Measurements from ENCODE around the gene PRODH2. TPM values are rescaled to one million over a fixed set of nuclear protein-coding genes. Genes with fewer than 3 reads are reported as not detected.

PRODH2 gene
- total RNA-seq, 1 experiment from 2014 or later = not detected

- H3K4me1 ChIP-seq (replicated peaks; ENCODE audit: insufficient read depth) = no peaks in the 10 kb centered on the region
- H3K79me2 ChIP-seq (ENCODE audit: low read depth) = no peaks in the 10 kb centered on the region
- no peak overlapping the region for H3K27ac ChIP-seq
- H4K20me1 ChIP-seq (ENCODE audit: insufficient read depth) = no peaks in the 10 kb centered on the region
- no peak overlapping the region for H3K4me2 ChIP-seq
- no TSS peak for BruUV-seq (replicated peaks)
- CTCF ChIA-PET = no interaction called here
- no peak overlapping the region for H3K4me3 ChIP-seq
- H3F3A ChIP-seq (ENCODE audit: insufficient read depth, low read depth) = no peaks in the 10 kb centered on the region
- peaks cover 91% of the 10 kb centered on the region for H3K27me3 ChIP-seq (ENCODE audit: insufficient read depth, low read depth)
- no peak for DNase-seq
- TF ChIP-seq CTCF (conservative IDR thresholded peaks at IDR 0.05) (no peak), EZH2 (IDR thresholded peaks at IDR 0.05; ENCODE audit: low read depth) (no peak)
- H3K9me2 ChIP-seq (ENCODE audit: insufficient read depth) = no peaks in the 10 kb centered on the region
- H2AFZ ChIP-seq = no peak overlapping the region
- intact Hi-C loops (cut with micrococcal nuclease; ENCODE audit: unreplicated experiment) = no loop called here
- H3K36me3 ChIP-seq (ENCODE audit: low read depth) = no peaks in the 10 kb centered on the region
- H3K9me3 ChIP-seq (ENCODE audit: insufficient read depth, low read depth) = no peaks in the 10 kb centered on the region
- POLR2A ChIA-PET (ENCODE audit: unreplicated experiment) = no interaction called here
Observed at GRCh38 chr19:35858311-35858710, 45.7 kb upstream of the PRODH2 start.

- H3K9me2 ChIP-seq (ENCODE audit: insufficient read depth) = no peaks in the 10 kb centered on the region
- H3F3A ChIP-seq (ENCODE audit: insufficient read depth, low read depth) = no peaks in the 10 kb centered on the region
- no peaks in the 10 kb centered on the region for H3K4me1 ChIP-seq (replicated peaks; ENCODE audit: insufficient read depth)
- CTCF ChIA-PET = no interaction called here
- no peaks in the 10 kb centered on the region for H3K36me3 ChIP-seq (ENCODE audit: low read depth)
- peaks cover 92% of the 10 kb centered on the region for H3K27me3 ChIP-seq (ENCODE audit: insufficient read depth, low read depth)
- intact Hi-C loops (cut with micrococcal nuclease; ENCODE audit: unreplicated experiment) = no loop called here
- no peaks in the 10 kb centered on the region for H3K9me3 ChIP-seq (ENCODE audit: insufficient read depth, low read depth)
- BruUV-seq (replicated peaks) = no TSS peak
- no peak within 1 kb of the TSS for H3K4me3 ChIP-seq
- H3K4me2 ChIP-seq = peak within 1 kb of the TSS; percentile 34; the same call in 1 of the 2 replicates
- no peak within 1 kb of the TSS for H2AFZ ChIP-seq
- H4K20me1 ChIP-seq (ENCODE audit: insufficient read depth) = no peaks in the 10 kb centered on the region
- H3K79me2 ChIP-seq (ENCODE audit: low read depth) = no peaks in the 10 kb centered on the region
- POLR2A ChIA-PET (ENCODE audit: unreplicated experiment) = interaction anchor here (0.5 kb wide), 1 partner anchor 283 kb away, joined by 3 read pairs; the partner anchor contains the start of gene CAPNS1
- H3K27ac ChIP-seq = no peak within 1 kb of the TSS
- TF ChIP-seq EZH2 (IDR thresholded peaks at IDR 0.05; ENCODE audit: low read depth) (no peak), CTCF (conservative IDR thresholded peaks at IDR 0.05) (no peak)
- no peak for DNase-seq
Observed at GRCh38 chr19:35856546-35857149, 44.0 kb upstream of the PRODH2 start, which contains the start of gene KIRREL2. Gene KIRREL2 (plus strand): TSS chr19:35856911. CDS start chr19:35857120, 209 bp downstream.

GRCh38 chr19:35853038-35853756 lies 40.6 kb upstream of the PRODH2 start:
- H3K4me2 ChIP-seq = no peak overlapping the region
- CTCF ChIA-PET = no interaction called here
- no peaks in the 10 kb centered on the region for H3K36me3 ChIP-seq (ENCODE audit: low read depth)
- no peaks in the 10 kb centered on the region for H3K4me1 ChIP-seq (replicated peaks; ENCODE audit: insufficient read depth)
- H3K4me3 ChIP-seq = no peak overlapping the region
- no peaks in the 10 kb centered on the region for H4K20me1 ChIP-seq (ENCODE audit: insufficient read depth)
- no TSS peak for BruUV-seq (replicated peaks)
- H3F3A ChIP-seq (ENCODE audit: insufficient read depth, low read depth) = no peaks in the 10 kb centered on the region
- H2AFZ ChIP-seq = no peak overlapping the region
- POLR2A ChIA-PET (ENCODE audit: unreplicated experiment) = no interaction called here
- no peak for DNase-seq
- H3K79me2 ChIP-seq (ENCODE audit: low read depth) = no peaks in the 10 kb centered on the region
- no peaks in the 10 kb centered on the region for H3K9me2 ChIP-seq (ENCODE audit: insufficient read depth)
- peaks cover 99% of the 10 kb centered on the region for H3K27me3 ChIP-seq (ENCODE audit: insufficient read depth, low read depth)
- TF ChIP-seq CTCF (conservative IDR thresholded peaks at IDR 0.05) = no peak
- TF ChIP-seq EZH2 (IDR thresholded peaks at IDR 0.05; ENCODE audit: low read depth) = no peak
- H3K9me3 ChIP-seq (ENCODE audit: insufficient read depth, low read depth) = no peaks in the 10 kb centered on the region
- no peak overlapping the region for H3K27ac ChIP-seq
- intact Hi-C loops (cut with micrococcal nuclease; ENCODE audit: unreplicated experiment) = no loop called here
